NCI-H82 treated with DMSO at 0.1 percent for 48 hours (cell line): ENCODE data around the gene CCDC50.

Source experiments
- DNase-seq: peaks from one replicate; lab custom pipeline; 2025; ENCODE audit not compliant: unreplicated experiment; lab: John Stamatoyannopoulos, UW

The CCDC50 gene

GRCh38 chr3:191376516-191377141 lies 47.4 kb downstream of the CCDC50 start:
- DNase-seq: no peak

- DNase-seq: no peak
Measured at GRCh38 chr3:191378142-191378812, 49.1 kb downstream of the CCDC50 start.

GRCh38 chr3:191379446-191379845 lies 50.3 kb downstream of the CCDC50 start:
- DNase-seq: no peak

GRCh38 chr3:191380001-191380400 lies 50.8 kb downstream of the CCDC50 start:
- DNase-seq: no peak

- DNase-seq: no peak
Measured at GRCh38 chr3:191381303-191381702, 52.1 kb downstream of the CCDC50 start.

- DNase-seq: no peak
Measured at GRCh38 chr3:191382661-191383060, 53.5 kb downstream of the CCDC50 start.

GRCh38 chr3:191383124-191383523 lies 53.9 kb downstream of the CCDC50 start:
- no peak for DNase-seq

- no peak for DNase-seq
Measured at GRCh38 chr3:191385101-191385500, 55.9 kb downstream of the CCDC50 start.

GRCh38 chr3:191387441-191388077 lies 58.4 kb downstream of the CCDC50 start:
- DNase-seq: no peak

GRCh38 chr3:191388823-191389222 lies 59.6 kb downstream of the CCDC50 start:
- DNase-seq: no peak

- no peak for DNase-seq
Measured at GRCh38 chr3:191390580-191390979, 61.4 kb downstream of the CCDC50 start.

GRCh38 chr3:191391861-191392808 lies 62.9 kb downstream of the CCDC50 start:
- DNase-seq: no peak

GRCh38 chr3:191393146-191393545 lies 64.0 kb downstream of the CCDC50 start:
- no peak for DNase-seq

GRCh38 chr3:191397771-191398170 lies 68.6 kb downstream of the CCDC50 start:
- no peak for DNase-seq

- DNase-seq: no peak
Measured at GRCh38 chr3:191398607-191399006, 69.4 kb downstream of the CCDC50 start.

- DNase-seq: no peak
Measured at GRCh38 chr3:191399918-191400317, 70.7 kb downstream of the CCDC50 start.

GRCh38 chr3:191401775-191402357 lies 72.7 kb downstream of the CCDC50 start:
- DNase-seq: no peak

- no peak for DNase-seq
Measured at GRCh38 chr3:191409791-191410359, 80.7 kb downstream of the CCDC50 start.

- no peak for DNase-seq
Measured at GRCh38 chr3:191412759-191413158, 83.6 kb downstream of the CCDC50 start.

GRCh38 chr3:191414286-191414685 lies 85.1 kb downstream of the CCDC50 start:
- DNase-seq: no peak

- no peak for DNase-seq
Measured at GRCh38 chr3:191414732-191415131, 85.5 kb downstream of the CCDC50 start.
